ENCODE results near the gene GZMB. TPM values are rescaled to one million over a fixed set of nuclear protein-coding genes. Genes with fewer than 3 reads are reported as not detected.

Gene GZMB, protein sequence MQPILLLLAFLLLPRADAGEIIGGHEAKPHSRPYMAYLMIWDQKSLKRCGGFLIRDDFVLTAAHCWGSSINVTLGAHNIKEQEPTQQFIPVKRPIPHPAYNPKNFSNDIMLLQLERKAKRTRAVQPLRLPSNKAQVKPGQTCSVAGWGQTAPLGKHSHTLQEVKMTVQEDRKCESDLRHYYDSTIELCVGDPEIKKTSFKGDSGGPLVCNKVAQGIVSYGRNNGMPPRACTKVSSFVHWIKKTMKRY
- total RNA-seq, result 10 to 100 TPM in 3 of 5 donors, 1 to 10 TPM in 2; 3.5 to 66.2 (median 12.6) TPM
- total RNA-seq (2013), result 54.4 TPM
- total RNA-seq, result 2.1 to 1,364 (median 11.8) reads per million in 29 experiments

DNA sequence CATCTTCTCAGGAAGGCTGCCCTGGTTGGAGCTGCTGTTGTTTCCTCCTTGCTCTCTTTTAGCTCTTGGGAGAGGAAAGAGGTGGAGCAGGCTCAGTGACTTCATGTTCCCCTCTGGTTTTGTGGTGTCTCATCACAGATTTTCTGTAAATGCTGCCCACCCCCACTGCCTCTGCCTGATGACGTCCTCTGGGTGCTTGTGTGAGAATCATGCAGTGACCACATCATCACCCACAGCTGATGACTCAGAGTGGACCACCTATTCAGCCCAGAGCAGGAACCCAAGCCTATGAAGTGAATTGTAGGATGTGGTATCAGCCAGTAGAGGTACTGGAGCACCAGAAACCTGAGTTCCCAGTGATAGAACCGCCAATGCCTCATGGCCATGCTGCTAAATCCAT is at the start of gene GZMB:
Gene GZMB, minus strand, starts transcription at position 33 of the 400 bp plus-strand sequence. Its CDS starts 30 bp downstream, at position 3.
- Histone ChIP-seq H3K27ac (ENCODE audit: low read length) (peak within 1 kb of the TSS; percentile 82), H3K4me1 (ENCODE audit: control insufficient read depth in 1 of 2, extremely low read depth in 1 of 2, insufficient read depth in 2 of 2, low read length in 2 of 2) (peaks cover 0 to 29% of the 10 kb centered on the region in 2 experiments), H3K9me3 (no peaks in the 10 kb centered on the region), H3K27me3 (replicated peaks in 1 of 2; ENCODE audit: control insufficient read depth in 2 of 2, extremely low read depth in 1 of 2, insufficient read depth in 2 of 2, low read length in 1 of 2) (no peaks in the 10 kb centered on the region), H3K4me3 (ENCODE audit: control insufficient read depth in 1 of 2, extremely low read depth in 1 of 2, low read length in 1 of 2) (peak within 1 kb of the TSS in 1 of 2 donors; percentile 44), H3K36me3 (ENCODE audit: control insufficient read depth in 2 of 2, extremely low read depth in 1 of 2, insufficient read depth in 1 of 2, low read length in 1 of 2) (no peaks in the 10 kb centered on the region)
- 85% methylated on average over 1 of the region's 2 CpGs for WGBS (ENCODE audit: insufficient coverage)
- H3K36me3 Mint-ChIP-seq, result no peaks in the 10 kb centered on the region
- ATAC-seq (replicated peaks in 1 of 4) (peak; percentile 45 to 84 (median 70)), DNase-seq (peak in 33 of 35 experiments; percentile 10 to 87 (median 64))
- ChIA-PET CTCF (interaction anchor here in 1 of 2 donors (0.6 to 1.3 kb wide), 3 partner anchors 12 to 150 kb away, joined by 3 to 5 read pairs (median 4); no protein-coding TSS in a partner anchor), POLR2A (interaction anchor here in 1 of 2 donors (1.2 kb wide), 1 partner anchor 24 kb away, joined by 4 read pairs; no protein-coding TSS in a partner anchor)
- no peaks in the 10 kb centered on the region for H3K9me3 Mint-ChIP-seq
- H3K4me1 Mint-ChIP-seq, result peaks cover 7 to 15% (median 15%) of the 10 kb centered on the region in 3 donors
- H3K27me3 Mint-ChIP-seq, result peaks cover 0 to 2% of the 10 kb centered on the region in 2 donors
- peak within 1 kb of the TSS; percentile 48 to 69 for H3K27ac Mint-ChIP-seq
- peak within 1 kb of the TSS; percentile 35 to 74 (median 51) for H3K4me3 Mint-ChIP-seq

DNA sequence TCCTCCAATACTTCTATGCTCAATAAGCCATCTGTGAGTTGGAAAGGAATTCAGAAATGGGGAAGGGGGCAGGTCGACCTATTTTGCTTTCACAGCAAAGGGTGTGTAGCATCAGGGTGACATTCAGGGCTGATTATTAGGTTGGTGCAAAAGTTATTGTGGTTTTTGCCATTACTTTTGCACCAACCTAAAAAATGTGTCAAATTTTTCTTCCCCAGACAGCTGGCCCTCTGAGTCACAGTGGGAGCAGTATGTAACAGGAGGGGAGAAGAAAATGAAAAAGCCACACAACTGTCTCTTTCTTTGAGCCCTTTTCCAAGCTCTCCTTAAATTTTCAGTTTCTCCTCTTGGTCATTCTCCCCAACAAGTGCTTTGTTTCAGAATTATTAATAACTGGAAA is 47.1 kb upstream of the GZMB start:
- Histone ChIP-seq H3K9me3 (no peaks in the 10 kb centered on the region), H3K27ac (ENCODE audit: low read length) (peak overlapping the region; percentile 52), H3K36me3 (ENCODE audit: control insufficient read depth in 2 of 2, extremely low read depth in 1 of 2, insufficient read depth in 1 of 2, low read length in 1 of 2) (no peaks in the 10 kb centered on the region), H3K27me3 (replicated peaks in 1 of 2; ENCODE audit: control insufficient read depth in 2 of 2, extremely low read depth in 1 of 2, insufficient read depth in 2 of 2, low read length in 1 of 2) (no peaks in the 10 kb centered on the region), H3K4me1 (ENCODE audit: control insufficient read depth in 1 of 2, extremely low read depth in 1 of 2, insufficient read depth in 2 of 2, low read length in 2 of 2) (peaks cover 15 to 27% of the 10 kb centered on the region in 2 experiments), H3K4me3 (ENCODE audit: control insufficient read depth in 1 of 2, extremely low read depth in 1 of 2, low read length in 1 of 2) (no peak overlapping the region)
- WGBS (ENCODE audit: insufficient coverage), result 100% methylated on average over 1 of the region's 1 CpG
- H3K4me1 Mint-ChIP-seq, result peaks cover 27 to 36% (median 30%) of the 10 kb centered on the region in 3 donors
- H3K9me3 Mint-ChIP-seq, result peaks cover 0 to under 1% (median 0%) of the 10 kb centered on the region in 3 donors
- no peaks in the 10 kb centered on the region for H3K36me3 Mint-ChIP-seq
- DNase-seq (no peak), ATAC-seq (replicated peaks in 1 of 4) (no peak)
- ChIA-PET POLR2A (no interaction called here), CTCF (interaction anchor here (1.0 to 1.7 kb wide), 5 partner anchors 12 to 197 kb away, joined by 3 to 5 read pairs (median 4); no protein-coding TSS in a partner anchor)
- H3K27me3 Mint-ChIP-seq, result peaks cover 0 to 6% of the 10 kb centered on the region in 2 donors
- H3K4me3 Mint-ChIP-seq, result no peak overlapping the region
- no peak overlapping the region for H3K27ac Mint-ChIP-seq

DNA sequence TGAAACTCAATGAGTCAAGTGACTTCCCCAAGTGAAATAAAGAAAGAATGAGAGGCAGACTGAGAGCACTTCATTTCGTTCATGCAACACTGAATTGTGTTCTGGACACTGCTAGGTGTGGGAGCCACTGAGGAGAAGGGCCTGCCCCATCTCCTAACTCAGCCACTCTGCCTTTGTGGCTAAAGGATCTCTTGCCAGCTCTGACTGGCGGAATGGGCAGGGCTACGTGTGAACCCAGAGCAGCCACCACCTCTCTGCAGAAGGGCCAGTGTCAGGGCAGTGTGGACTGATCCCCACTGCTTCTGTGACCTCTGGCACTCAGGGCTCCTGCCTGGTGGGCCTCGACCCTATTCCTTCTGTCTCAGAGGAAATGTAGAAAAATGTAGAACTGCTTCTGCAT is 46.5 kb upstream of the GZMB start:
- Mint-ChIP-seq H3K4me3 (no peak overlapping the region), H3K27me3 (peaks cover 0 to 4% of the 10 kb centered on the region in 2 donors), H3K4me1 (peaks cover 27 to 39% (median 33%) of the 10 kb centered on the region in 3 donors), H3K36me3 (no peaks in the 10 kb centered on the region), H3K27ac (peak overlapping the region in 1 of 2 donors; percentile 48), H3K9me3 (peaks cover 0 to 3% (median 0%) of the 10 kb centered on the region in 3 donors)
- ATAC-seq (replicated peaks in 1 of 4), result no peak
- Histone ChIP-seq H3K27ac (ENCODE audit: low read length) (peak overlapping the region; percentile 52), H3K4me1 (ENCODE audit: control insufficient read depth in 1 of 2, extremely low read depth in 1 of 2, insufficient read depth in 2 of 2, low read length in 2 of 2) (peaks cover 15 to 27% of the 10 kb centered on the region in 2 experiments), H3K4me3 (ENCODE audit: control insufficient read depth in 1 of 2, extremely low read depth in 1 of 2, low read length in 1 of 2) (no peak overlapping the region), H3K27me3 (replicated peaks in 1 of 2; ENCODE audit: control insufficient read depth in 2 of 2, extremely low read depth in 1 of 2, insufficient read depth in 2 of 2, low read length in 1 of 2) (no peaks in the 10 kb centered on the region), H3K36me3 (ENCODE audit: control insufficient read depth in 2 of 2, extremely low read depth in 1 of 2, insufficient read depth in 1 of 2, low read length in 1 of 2) (no peaks in the 10 kb centered on the region), H3K9me3 (no peaks in the 10 kb centered on the region)
- 93% methylated on average over 2 of the region's 4 CpGs for WGBS (ENCODE audit: insufficient coverage)
- no peak for DNase-seq
- POLR2A ChIA-PET, result no interaction called here
- CTCF ChIA-PET, result interaction anchor here (1.0 to 1.7 kb wide), 3 partner anchors 18 to 197 kb away, joined by 3 to 4 read pairs (median 3); no protein-coding TSS in a partner anchor

DNA sequence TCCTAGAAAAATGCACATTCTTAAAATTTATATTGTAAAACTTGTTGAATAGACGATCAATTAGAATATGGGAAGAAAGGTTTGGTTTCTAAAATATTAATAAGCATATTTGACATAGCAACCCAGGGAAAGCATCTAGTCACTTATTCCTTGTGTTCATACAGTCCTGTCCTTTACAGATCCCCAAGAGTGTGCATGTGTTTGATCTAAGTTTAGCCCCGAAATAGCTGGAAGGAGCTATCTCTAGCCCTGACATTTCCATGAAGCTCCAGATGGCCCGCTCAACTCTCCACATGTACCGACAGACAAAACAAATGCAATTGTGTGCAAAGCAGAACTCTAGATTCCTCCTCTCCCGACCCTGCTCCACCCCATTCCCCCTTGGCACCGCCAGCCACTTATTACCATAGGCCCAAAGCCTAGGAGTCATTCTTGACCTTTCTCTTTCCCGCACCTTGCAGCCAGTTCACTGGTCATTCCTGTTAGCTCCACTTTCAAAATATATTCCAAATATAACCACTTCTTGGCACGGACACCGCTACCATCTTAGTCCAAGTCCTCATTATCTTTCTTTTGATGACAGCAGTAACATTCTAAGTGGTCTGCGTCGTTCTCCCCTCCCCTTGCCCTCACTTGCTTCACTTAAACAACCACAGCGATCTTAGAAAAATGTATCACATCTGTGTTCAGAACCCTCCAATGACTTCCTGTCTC is 45.4 kb upstream of the GZMB start:
- H3K27ac Mint-ChIP-seq, result peak overlapping the region; percentile 48 to 53
- no peak for ATAC-seq (replicated peaks in 1 of 4)
- Histone ChIP-seq H3K27ac (ENCODE audit: low read length) (peak overlapping the region; percentile 53), H3K9me3 (no peaks in the 10 kb centered on the region), H3K27me3 (replicated peaks in 1 of 2; ENCODE audit: control insufficient read depth in 2 of 2, extremely low read depth in 1 of 2, insufficient read depth in 2 of 2, low read length in 1 of 2) (no peaks in the 10 kb centered on the region), H3K4me1 (ENCODE audit: control insufficient read depth in 1 of 2, extremely low read depth in 1 of 2, insufficient read depth in 2 of 2, low read length in 2 of 2) (peaks cover 21 to 30% of the 10 kb centered on the region in 2 experiments), H3K36me3 (ENCODE audit: control insufficient read depth in 2 of 2, extremely low read depth in 1 of 2, insufficient read depth in 1 of 2, low read length in 1 of 2) (no peaks in the 10 kb centered on the region), H3K4me3 (ENCODE audit: control insufficient read depth in 1 of 2, extremely low read depth in 1 of 2, low read length in 1 of 2) (peak overlapping the region in 1 of 2 donors; percentile 37)
- H3K27me3 Mint-ChIP-seq, result no peaks in the 10 kb centered on the region
- H3K9me3 Mint-ChIP-seq, result peaks cover 0 to 3% (median 0%) of the 10 kb centered on the region in 3 donors
- CTCF ChIA-PET, result interaction anchor here (1.0 to 1.2 kb wide), 4 partner anchors 10 to 195 kb away, joined by 3 to 5 read pairs (median 4); no protein-coding TSS in a partner anchor
- 45% methylated on average over 11 of the region's 12 CpGs for WGBS (ENCODE audit: insufficient coverage)
- H3K4me1 Mint-ChIP-seq, result peaks cover 38 to 50% (median 43%) of the 10 kb centered on the region in 3 donors
- peak overlapping the region; percentile 59 to 81 (median 74) for H3K4me3 Mint-ChIP-seq
- DNase-seq, result peak in 1 of 35 experiments; percentile 36
- no peaks in the 10 kb centered on the region for H3K36me3 Mint-ChIP-seq
- POLR2A ChIA-PET, result no interaction called here

DNA sequence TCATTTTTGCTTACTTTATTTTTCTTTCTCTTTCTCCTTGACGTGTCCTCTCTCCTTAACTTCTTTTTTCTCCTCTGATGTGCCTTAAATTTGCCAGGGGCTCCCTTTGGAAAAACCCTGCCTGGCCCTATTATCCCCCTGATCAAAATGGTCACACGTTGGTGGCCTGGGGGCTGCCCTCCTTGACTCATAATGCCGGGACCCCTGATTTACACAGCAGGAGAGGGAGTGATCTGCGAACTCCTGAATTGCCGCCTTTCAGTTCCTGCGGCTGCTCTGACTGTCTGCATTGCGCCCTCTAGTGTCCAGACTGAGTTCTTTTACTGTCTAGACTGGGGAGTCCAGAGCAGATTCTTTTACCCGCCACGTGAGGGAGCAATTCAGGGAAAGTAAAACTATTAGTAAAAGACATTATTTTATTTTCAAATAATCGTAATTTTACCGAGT is 44.8 kb upstream of the GZMB start:
- no peaks in the 10 kb centered on the region for H3K27me3 Mint-ChIP-seq

DNA sequence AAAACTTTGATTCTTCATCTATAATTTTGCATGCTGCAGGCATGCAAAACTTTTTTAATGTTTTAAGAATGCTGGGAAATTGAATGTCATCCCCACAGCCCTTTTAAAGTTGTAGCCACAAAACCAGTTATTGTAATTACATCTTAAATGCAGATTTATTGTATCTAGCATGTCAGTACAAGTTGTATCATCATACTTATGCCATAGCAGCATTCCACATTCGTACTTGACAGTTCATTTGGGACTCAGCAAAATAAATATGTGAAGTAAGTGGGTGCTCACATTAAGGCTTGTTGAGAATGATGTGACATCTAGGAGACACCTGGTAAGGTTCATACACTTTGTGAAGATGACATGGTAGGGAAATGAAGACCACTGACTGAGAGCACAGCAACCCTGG is 44.0 kb upstream of the GZMB start:
- DNase-seq (no peak), ATAC-seq (replicated peaks in 1 of 4) (no peak)
- Mint-ChIP-seq H3K36me3 (no peaks in the 10 kb centered on the region), H3K4me3 (peak overlapping the region in 1 of 3 donors; percentile 81), H3K27me3 (no peaks in the 10 kb centered on the region), H3K9me3 (peaks cover 0 to 3% (median 0%) of the 10 kb centered on the region in 3 donors), H3K4me1 (peaks cover 53 to 65% (median 58%) of the 10 kb centered on the region in 3 donors), H3K27ac (peak overlapping the region in 1 of 2 donors; percentile 11)
- no CpG with 5 or more reads among the region's 1 CpG for WGBS (ENCODE audit: insufficient coverage)
- no peak overlapping the region for H3K4me3 ChIP-seq (ENCODE audit: control insufficient read depth in 1 of 2, extremely low read depth in 1 of 2, low read length in 1 of 2)
- no peaks in the 10 kb centered on the region for H3K9me3 ChIP-seq
- H3K27me3 ChIP-seq (replicated peaks in 1 of 2; ENCODE audit: control insufficient read depth in 2 of 2, extremely low read depth in 1 of 2, insufficient read depth in 2 of 2, low read length in 1 of 2), result no peaks in the 10 kb centered on the region
- peak overlapping the region; percentile 44 for H3K27ac ChIP-seq (ENCODE audit: low read length)
- H3K4me1 ChIP-seq (ENCODE audit: control insufficient read depth in 1 of 2, extremely low read depth in 1 of 2, insufficient read depth in 2 of 2, low read length in 2 of 2), result peaks cover 34 to 44% of the 10 kb centered on the region in 2 experiments
- ChIA-PET POLR2A (no interaction called here), CTCF (no interaction called here)
- H3K36me3 ChIP-seq (ENCODE audit: control insufficient read depth in 2 of 2, extremely low read depth in 1 of 2, insufficient read depth in 1 of 2, low read length in 1 of 2), result no peaks in the 10 kb centered on the region

More for the DNA sequence above, 44.8 kb upstream of the GZMB start:
- DNase-seq (peak; percentile 38 to 95 (median 70)), ATAC-seq (replicated peaks in 1 of 4) (peak; percentile 80 to 83 (median 82))
- H3K36me3 ChIP-seq (ENCODE audit: control insufficient read depth in 2 of 2, extremely low read depth in 1 of 2, insufficient read depth in 1 of 2, low read length in 1 of 2), result no peaks in the 10 kb centered on the region
- Mint-ChIP-seq H3K9me3 (peaks cover 0 to 3% (median 0%) of the 10 kb centered on the region in 3 donors), H3K36me3 (no peaks in the 10 kb centered on the region), H3K4me1 (peaks cover 44 to 56% (median 49%) of the 10 kb centered on the region in 3 donors), H3K4me3 (peak overlapping the region; percentile 71 to 81 (median 74)), H3K27ac (peak overlapping the region; percentile 80 to 87)
- ChIA-PET POLR2A (no interaction called here), CTCF (interaction anchor here (1.0 to 1.2 kb wide), 4 partner anchors 10 to 195 kb away, joined by 3 to 5 read pairs (median 4); no protein-coding TSS in a partner anchor)
- peaks cover 27 to 36% of the 10 kb centered on the region in 2 experiments for H3K4me1 ChIP-seq (ENCODE audit: control insufficient read depth in 1 of 2, extremely low read depth in 1 of 2, insufficient read depth in 2 of 2, low read length in 2 of 2)
- no peaks in the 10 kb centered on the region for H3K9me3 ChIP-seq
- peak overlapping the region; percentile 53 for H3K27ac ChIP-seq (ENCODE audit: low read length)
- 0% methylated on average over 6 of the region's 11 CpGs for WGBS (ENCODE audit: insufficient coverage)
- no peaks in the 10 kb centered on the region for H3K27me3 ChIP-seq (replicated peaks in 1 of 2; ENCODE audit: control insufficient read depth in 2 of 2, extremely low read depth in 1 of 2, insufficient read depth in 2 of 2, low read length in 1 of 2)
- peak overlapping the region in 1 of 2 donors; percentile 31 for H3K4me3 ChIP-seq (ENCODE audit: control insufficient read depth in 1 of 2, extremely low read depth in 1 of 2, low read length in 1 of 2)
